ENCODE data around the gene SPPL2B.
A peak's percentile ranks its signal among the peaks of the same experiment; 100 is the strongest.

SPPL2B gene

DNA sequence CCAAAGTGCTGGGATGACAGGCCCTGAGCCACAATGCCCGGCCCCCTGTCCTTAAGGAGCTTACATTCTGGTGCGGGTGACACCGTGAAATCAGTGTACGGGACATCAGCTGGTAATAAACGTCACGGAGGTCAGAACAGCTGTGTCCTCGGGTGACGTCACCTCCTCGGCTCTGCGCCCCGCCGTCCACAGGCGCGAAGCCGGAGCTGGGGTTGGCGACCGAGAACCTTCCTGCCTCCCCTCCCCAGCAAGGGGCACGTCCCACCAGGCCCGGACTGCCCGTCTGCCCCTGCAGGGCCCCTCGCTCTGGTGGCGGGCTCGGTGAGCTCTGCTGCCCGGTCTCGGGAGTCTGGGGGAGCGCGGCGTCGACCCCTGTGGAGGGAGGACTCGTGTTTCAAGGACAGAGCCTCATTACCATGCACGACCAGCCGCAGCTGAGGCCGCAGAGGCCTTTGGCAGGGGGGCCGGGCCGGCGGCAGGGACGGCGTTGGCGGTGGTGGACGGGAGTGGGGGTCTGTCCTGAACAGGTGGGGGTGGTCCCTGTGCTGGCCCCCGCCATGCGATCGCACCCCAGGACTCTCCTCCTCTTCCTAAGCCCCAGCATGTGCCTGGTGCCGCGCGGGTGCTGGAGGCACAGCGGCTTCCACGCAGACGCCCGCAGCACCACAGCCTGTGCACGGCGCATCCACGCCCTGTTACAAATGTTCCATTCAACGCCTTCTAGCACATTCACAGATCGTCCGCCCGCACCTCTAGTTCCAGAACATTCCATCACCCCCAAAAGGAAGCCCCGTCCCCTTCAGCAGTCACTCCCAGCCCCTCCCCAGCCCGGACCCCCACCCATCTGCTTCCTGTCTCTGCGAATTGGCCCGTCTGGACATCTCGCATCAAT, 25.9 kb upstream of the SPPL2B start:
- DNase-seq, result no peak

- no peak for DNase-seq
Measured at GRCh38 chr19:2303211-2303798, 25.2 kb upstream of the SPPL2B start.

DNA sequence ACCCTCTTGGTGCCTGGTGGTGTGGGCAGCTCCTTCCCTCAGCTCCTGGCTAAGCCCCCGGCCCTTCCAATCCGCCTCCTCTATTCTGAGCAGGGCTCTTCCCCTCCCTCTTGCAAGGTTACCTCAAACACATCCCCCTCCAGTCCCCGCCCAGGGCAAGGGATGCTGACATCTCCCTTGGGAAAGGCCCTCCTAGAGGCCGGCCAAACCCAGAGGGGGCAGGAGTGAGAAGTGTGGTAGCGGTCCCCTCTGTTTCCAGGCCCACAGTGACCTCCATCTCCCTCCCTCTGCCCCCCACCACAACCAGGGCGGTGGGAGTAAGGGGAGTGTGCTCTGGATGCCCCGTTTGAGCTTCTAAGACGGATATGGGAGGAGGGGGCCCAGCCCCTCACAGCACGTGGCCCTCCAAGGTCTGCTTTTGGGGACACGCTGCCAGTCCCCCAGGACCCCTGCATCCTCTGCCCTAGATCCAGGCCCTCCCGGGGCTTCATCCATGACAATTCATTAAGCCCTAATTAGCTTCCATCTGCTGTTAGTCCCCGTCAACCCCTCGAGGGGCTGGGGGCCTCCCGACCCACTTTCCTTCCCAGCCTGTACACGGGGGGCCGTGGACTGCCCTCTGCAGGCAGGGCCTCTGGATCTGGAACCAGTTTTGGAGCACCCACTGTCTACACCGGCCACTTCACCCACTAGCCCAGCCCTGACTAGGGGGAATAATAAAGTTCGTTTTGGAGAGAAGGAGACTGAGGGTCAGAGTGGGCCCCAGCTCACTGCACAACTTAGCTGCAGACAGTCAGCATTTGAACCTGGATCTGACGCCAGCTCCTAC, 22.8 kb upstream of the SPPL2B start:
- no peak for DNase-seq

GRCh38 chr19:2306281-2306806, 22.1 kb upstream of the SPPL2B start:
- DNase-seq, result no peak

DNA sequence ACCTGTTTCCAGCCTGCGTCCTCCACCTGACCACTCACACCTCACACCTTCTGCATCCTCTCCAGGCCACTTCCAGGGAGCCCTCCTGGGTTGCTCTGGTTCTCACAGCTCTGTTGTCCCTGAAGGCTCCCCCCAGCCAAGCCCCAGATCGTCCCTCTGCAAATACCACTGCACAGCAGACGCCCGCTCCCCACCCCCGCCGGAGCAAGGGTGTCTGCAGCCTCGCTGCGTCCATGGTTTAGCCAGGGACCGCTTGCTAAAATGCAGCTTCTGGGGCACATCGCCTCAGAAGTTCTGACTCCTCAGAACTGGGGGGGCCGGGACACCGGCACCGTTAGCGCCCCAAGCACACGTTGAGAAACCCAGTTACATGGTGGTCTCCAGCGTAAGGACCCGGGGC, 21.5 kb upstream of the SPPL2B start:
- DNase-seq, result no peak

- DNase-seq, result no peak
Measured at GRCh38 chr19:2307518-2308012, 20.9 kb upstream of the SPPL2B start.

GRCh38 chr19:2308114-2308556, 20.3 kb upstream of the SPPL2B start, which contains the start of gene LINGO3:
LINGO3 (minus strand) TSS chr19:2308154; CDS start chr19:2291776, 16,378 bp downstream.
- DNase-seq, result peak; percentile 29

- DNase-seq, result no peak
Measured at GRCh38 chr19:2309734-2310362, 18.6 kb upstream of the SPPL2B start.

GRCh38 chr19:2311093-2311492, 17.4 kb upstream of the SPPL2B start:
- no peak for DNase-seq

DNA sequence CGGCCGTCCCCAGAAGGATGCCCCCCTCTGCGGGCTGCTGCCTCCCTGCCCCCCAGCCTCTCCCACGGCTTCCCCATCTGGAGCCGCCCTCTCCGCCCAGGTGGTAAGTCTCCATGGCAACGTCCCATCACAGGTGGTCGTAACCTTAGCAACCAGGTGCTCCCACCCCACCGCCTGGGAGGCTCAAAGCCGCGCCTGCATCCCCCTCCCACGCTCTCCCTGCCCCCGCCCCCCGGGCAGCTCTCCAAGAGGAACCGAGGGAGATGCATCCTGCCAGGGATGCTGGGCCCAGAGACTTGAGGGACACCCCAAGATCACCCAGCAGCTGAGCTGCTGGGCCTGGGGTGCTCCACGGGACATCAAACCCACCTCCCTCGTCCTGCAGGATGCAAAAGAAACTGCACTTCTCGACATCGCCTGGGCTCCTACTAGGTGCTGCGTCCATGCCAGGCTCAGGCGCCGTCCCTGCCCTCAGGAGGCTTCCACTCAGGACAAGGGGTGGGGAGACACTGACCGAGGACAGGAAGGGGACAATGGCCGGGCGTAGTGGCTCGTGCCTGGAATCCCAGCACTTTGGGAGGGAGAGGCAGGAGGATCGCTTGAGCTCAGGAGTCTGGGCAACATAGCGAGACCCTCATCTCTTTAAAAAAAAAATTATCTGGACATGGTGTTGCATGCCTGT, 15.5 kb upstream of the SPPL2B start:
- DNase-seq, result no peak

- no peak for DNase-seq
Measured at GRCh38 chr19:2315121-2315817, 13.2 kb upstream of the SPPL2B start.

DNA sequence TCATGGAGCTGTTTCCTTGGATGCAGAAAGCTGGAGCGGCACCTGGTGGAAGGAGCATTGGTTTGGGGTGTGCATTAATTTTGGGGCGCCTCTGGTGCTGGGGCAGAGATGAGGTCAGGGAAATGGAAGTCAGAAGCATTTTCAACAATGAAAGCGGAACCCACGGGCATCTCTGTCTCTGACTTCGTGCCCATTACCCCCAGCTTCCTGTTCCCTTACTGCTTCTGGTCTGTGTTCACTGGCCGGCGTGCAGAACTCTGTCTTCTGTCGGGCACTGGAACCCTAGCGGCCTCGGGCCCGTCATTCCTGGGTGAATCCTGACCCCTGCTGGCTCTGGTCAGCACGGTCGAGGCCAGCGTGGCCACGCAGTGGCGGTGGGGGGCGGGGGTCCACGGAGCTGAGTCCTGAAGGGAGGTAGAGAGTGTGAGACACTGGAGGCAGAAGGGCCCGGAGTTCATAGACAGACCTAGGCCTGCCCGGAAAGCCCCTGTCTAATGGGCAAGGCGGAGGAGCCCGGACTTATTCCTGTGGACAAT, 12.6 kb upstream of the SPPL2B start:
- no peak for DNase-seq

GRCh38 chr19:2317300-2317699, 11.2 kb upstream of the SPPL2B start:
- no peak for DNase-seq

DNA sequence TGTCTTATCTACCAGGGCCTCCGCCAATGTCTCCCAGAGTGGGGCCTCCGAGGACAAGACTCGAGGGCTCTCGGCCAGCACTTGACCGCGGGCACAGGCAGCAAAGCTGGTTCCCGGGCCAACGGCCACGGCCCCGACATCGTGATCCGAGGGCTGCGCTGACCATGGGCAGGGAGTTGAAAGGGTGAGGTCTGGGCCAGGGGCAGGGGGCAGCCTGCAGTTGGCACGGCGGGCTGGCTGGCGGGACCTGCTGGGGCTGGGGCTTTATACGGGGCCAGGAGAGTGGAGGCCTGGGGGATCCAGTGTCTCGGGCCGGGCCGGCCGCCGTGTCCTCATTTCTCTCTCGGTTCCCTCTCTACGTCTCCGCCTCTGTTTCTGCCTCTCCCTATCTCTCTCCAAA, 10.7 kb upstream of the SPPL2B start:
- no peak for DNase-seq

- no peak for DNase-seq
Measured at GRCh38 chr19:2318923-2319322, 9.6 kb upstream of the SPPL2B start.

GRCh38 chr19:2319551-2319950, 8.9 kb upstream of the SPPL2B start:
- DNase-seq, result no peak

- DNase-seq, result no peak
Measured at GRCh38 chr19:2320049-2320448, 8.4 kb upstream of the SPPL2B start.

- DNase-seq, result no peak
Measured at GRCh38 chr19:2320939-2321338, 7.5 kb upstream of the SPPL2B start.

DNA sequence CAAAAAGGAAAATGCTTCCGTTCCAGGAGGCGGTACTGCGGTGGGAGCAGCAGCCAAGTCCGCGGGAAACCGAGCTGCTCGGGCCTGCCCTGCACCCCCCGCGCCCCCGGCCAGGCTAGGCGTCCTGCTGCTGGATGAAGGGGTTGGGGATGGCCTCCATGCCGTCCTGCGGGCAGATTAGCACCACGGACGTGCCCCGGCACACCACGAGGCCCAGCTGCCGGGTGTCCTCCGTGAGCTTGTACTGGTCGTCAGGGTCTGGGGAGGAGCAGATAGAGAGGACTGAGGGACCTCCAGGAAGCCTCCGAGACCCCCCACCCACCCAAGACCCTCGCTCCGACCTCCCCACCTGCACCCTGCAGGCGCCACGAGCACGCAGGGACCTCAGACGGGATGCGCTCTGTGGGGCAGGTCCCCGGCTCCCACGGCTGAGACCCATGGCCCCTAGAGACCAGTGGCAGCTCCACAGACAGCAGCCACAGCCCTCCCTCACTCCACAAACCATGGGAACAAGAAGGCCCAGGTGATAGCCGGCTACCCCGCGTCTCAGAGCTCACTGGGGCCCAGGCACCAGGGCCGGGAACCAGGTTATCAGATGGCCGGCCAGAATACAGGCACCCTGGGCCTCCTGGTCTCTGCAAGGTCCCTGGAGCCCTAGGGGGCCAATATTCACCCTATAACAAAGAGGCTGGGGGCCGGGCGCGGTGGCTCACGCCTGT, 6.8 kb upstream of the SPPL2B start:
- DNase-seq, result no peak

GRCh38 chr19:2323707-2324106, 4.8 kb upstream of the SPPL2B start:
- DNase-seq, result no peak

Data from activated naive CD4-positive, alpha-beta T cell treated with anti-CD3 and anti-CD28 coated beads, Interleukin-2, amount 50 U/mL, for 16 hours (primary cell).